SKM-1 treated with dmso at 0.1 percent for 144 hours (cell line): ENCODE measurements around the gene NEURL4.

Source experiments
- DNase-seq: peaks from one replicate; lab custom pipeline; 2025; ENCODE audit not compliant: unreplicated experiment; lab: John Stamatoyannopoulos, UW

Gene NEURL4

GRCh38 chr17:7324438-7324779 lies 4.7 kb downstream of the NEURL4 start:
- DNase-seq = no peak

- no peak for DNase-seq
These were observed 5.3 kb downstream of the NEURL4 start for GRCh38 chr17:7323731-7324437.

GRCh38 chr17:7322520-7323194 lies 6.5 kb downstream of the NEURL4 start:
- no peak for DNase-seq

GRCh38 chr17:7321466-7321865 lies 7.7 kb downstream of the NEURL4 start:
- DNase-seq = no peak

- no peak for DNase-seq
These were observed 10.8 kb downstream of the NEURL4 start for GRCh38 chr17:7318121-7318860.

GRCh38 chr17:7317161-7317803 lies 11.9 kb downstream of the NEURL4 start:
- no peak for DNase-seq

- no peak for DNase-seq
These were observed 13.4 kb downstream of the NEURL4 start for GRCh38 chr17:7315570-7316235.

- DNase-seq = peak; percentile 27
These were observed 14.2 kb downstream of the NEURL4 start, which contains the start of gene GPS2 for GRCh38 chr17:7314719-7315569. GPS2 (minus strand) TSS chr17:7315360; CDS start chr17:7315052, 308 bp downstream.

GRCh38 chr17:7313890-7314718 lies 15.0 kb downstream of the NEURL4 start:
- no peak for DNase-seq

GRCh38 chr17:7313088-7313889 lies 15.8 kb downstream of the NEURL4 start:
- no peak for DNase-seq

- DNase-seq = no peak
These were observed 16.6 kb downstream of the NEURL4 start for GRCh38 chr17:7312432-7313087.

- no peak for DNase-seq
These were observed 17.9 kb downstream of the NEURL4 start for GRCh38 chr17:7311110-7311705.

GRCh38 chr17:7309628-7310027 lies 19.5 kb downstream of the NEURL4 start:
- DNase-seq = no peak

GRCh38 chr17:7308625-7309433 lies 20.3 kb downstream of the NEURL4 start:
- DNase-seq = peak; percentile 32

- DNase-seq = no peak
These were observed 21.2 kb downstream of the NEURL4 start for GRCh38 chr17:7307686-7308624.
